A673 (cell line): ENCODE results near the gene C19orf53. TPM values are rescaled to one million over a fixed set of nuclear protein-coding genes. Genes with fewer than 3 reads are reported as not detected.

ENCODE experiments used
- BruUV-seq: library from RNA; stranded (reverse); fragments of 400-500 nt; replicated peaks from 2 replicates; lab custom pipeline; 2021; lab: Mats Ljungman, UMichigan
- CTCF ChIA-PET: fragments of 300-600 bp; sonication (Branson Sonifier 250); formaldehyde crosslinking; loops from one replicate; lab custom pipeline; 2022; ENCODE audit warnings: antibody characterized with exemption; lab: Charles Lee
- POLR2A ChIA-PET: fragments of 300-600 bp; sonication (Branson Sonifier 250); formaldehyde crosslinking; loops from one replicate; lab custom pipeline; 2022; ENCODE audit warnings: antibody characterized with exemption; ENCODE audit not compliant: low non-redundant PET; lab: Charles Lee
- DNase-seq: peaks from one replicate; pipeline ENCODE4 v3.0.0-alpha.2; 2015; ENCODE audit warnings: low spot score
- H3K27ac ChIP-seq: fragments of 200-600 bp; sonication (generic); 2 replicates; pipeline ENCODE4 v1.5.1; 2016; ENCODE audit warnings: mixed run types, low read depth, mild to moderate bottlenecking, mixed read lengths, antibody characterized with exemption, low read length; ENCODE audit not compliant: poor library complexity, severe bottlenecking
- H3K27me3 ChIP-seq: fragments of 200-600 bp; sonication (generic); replicated peaks from 2 replicates; pipeline ENCODE4 v1.6.1; 2017; ENCODE audit warnings: mixed run types, low read depth, mild to moderate bottlenecking, mixed read lengths, antibody characterized with exemption, low read length; ENCODE audit not compliant: insufficient read depth, poor library complexity
- H3K36me3 ChIP-seq: fragments of 200-600 bp; sonication (generic); 2 replicates; pipeline ENCODE4 v1.6.1; 2016; ENCODE audit warnings: mixed run types, mild to moderate bottlenecking, mixed read lengths, antibody characterized with exemption, low read length; ENCODE audit not compliant: insufficient read depth, poor library complexity, severe bottlenecking
- H3K4me1 ChIP-seq: fragments of 200-600 bp; sonication (generic); 2 replicates; pipeline ENCODE4 v1.6.1; 2017; ENCODE audit warnings: mixed run types, mild to moderate bottlenecking, mixed read lengths, antibody characterized with exemption, low read length; ENCODE audit not compliant: insufficient read depth, poor library complexity, severe bottlenecking
- H3K4me3 ChIP-seq: fragments of 200-600 bp; sonication (generic); 2 replicates; pipeline ENCODE4 v1.5.1; 2016; ENCODE audit warnings: low read depth, mixed run types, mild to moderate bottlenecking, mixed read lengths, low read length; ENCODE audit not compliant: poor library complexity, severe bottlenecking
- H3K9me3 ChIP-seq: fragments of 200-600 bp; sonication (generic); 2 replicates; pipeline ENCODE4 v1.6.1; 2016; ENCODE audit warnings: mixed run types, low read depth, mild to moderate bottlenecking, mixed read lengths, antibody characterized with exemption, low read length; ENCODE audit not compliant: poor library complexity, severe bottlenecking
- EZH2 ChIP-seq: fragments of 200-600 bp; sonication (generic); IDR thresholded peaks from 2 replicates; pipeline ENCODE4 v1.6.1; 2017; ENCODE audit warnings: borderline replicate concordance, low read depth, mild to moderate bottlenecking, mixed read lengths, antibody characterized with exemption, low read length; ENCODE audit not compliant: poor library complexity, severe bottlenecking
- intact Hi-C: fragments of 100-400 bp; cut with micrococcal nuclease; formaldehyde crosslinking; loops from one replicate; pipeline ENCODE4 v1.10.0; 2022; ENCODE audit not compliant: unreplicated experiment
- total RNA-seq: library from RNA; stranded (reverse); gene quantifications from 2 replicates; pipeline ENCODE4 v1.2.3, GENCODE V29; 2021
- TF ChIP-seq, protein P1 (sequence below): fragments of 300-800, 200-600 bp; sonication (generic); conservative IDR thresholded peaks from 2 replicates; pipeline ENCODE4 v1.5.1; 2017; ENCODE audit warnings: low read depth, mild to moderate bottlenecking, antibody characterized with exemption, low read length, moderate library complexity, mixed read lengths

The C19orf53 gene
- total RNA-seq, 1 experiment from 2014 or later, result 140 TPM

GRCh38 chr19:13795595-13796300 is 21.5 kb downstream of the C19orf53 start:
- H3K36me3 ChIP-seq, result no peaks in the 10 kb centered on the region
- TF ChIP-seq, protein P1, sequence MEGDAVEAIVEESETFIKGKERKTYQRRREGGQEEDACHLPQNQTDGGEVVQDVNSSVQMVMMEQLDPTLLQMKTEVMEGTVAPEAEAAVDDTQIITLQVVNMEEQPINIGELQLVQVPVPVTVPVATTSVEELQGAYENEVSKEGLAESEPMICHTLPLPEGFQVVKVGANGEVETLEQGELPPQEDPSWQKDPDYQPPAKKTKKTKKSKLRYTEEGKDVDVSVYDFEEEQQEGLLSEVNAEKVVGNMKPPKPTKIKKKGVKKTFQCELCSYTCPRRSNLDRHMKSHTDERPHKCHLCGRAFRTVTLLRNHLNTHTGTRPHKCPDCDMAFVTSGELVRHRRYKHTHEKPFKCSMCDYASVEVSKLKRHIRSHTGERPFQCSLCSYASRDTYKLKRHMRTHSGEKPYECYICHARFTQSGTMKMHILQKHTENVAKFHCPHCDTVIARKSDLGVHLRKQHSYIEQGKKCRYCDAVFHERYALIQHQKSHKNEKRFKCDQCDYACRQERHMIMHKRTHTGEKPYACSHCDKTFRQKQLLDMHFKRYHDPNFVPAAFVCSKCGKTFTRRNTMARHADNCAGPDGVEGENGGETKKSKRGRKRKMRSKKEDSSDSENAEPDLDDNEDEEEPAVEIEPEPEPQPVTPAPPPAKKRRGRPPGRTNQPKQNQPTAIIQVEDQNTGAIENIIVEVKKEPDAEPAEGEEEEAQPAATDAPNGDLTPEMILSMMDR, result no peak
- TF ChIP-seq EZH2, result no peak
- H3K9me3 ChIP-seq, result no peaks in the 10 kb centered on the region
- peaks cover 11% of the 10 kb centered on the region for H3K4me1 ChIP-seq
- POLR2A ChIA-PET, result interaction anchor here (1.0 kb wide), 1 partner anchor 37 kb away, joined by 3 read pairs; no protein-coding TSS in a partner anchor
- CTCF ChIA-PET, result interaction anchor here (0.6 kb wide), 1 partner anchor 166 kb away, joined by 3 read pairs; no protein-coding TSS in a partner anchor
- no peak for DNase-seq
- H3K27me3 ChIP-seq, result no peaks in the 10 kb centered on the region
- H3K4me3 ChIP-seq, result peak overlapping the region; percentile 65
- intact Hi-C loops, result no loop called here
- no TSS peak for BruUV-seq
- H3K27ac ChIP-seq, result peak overlapping the region; percentile 77

DNA sequence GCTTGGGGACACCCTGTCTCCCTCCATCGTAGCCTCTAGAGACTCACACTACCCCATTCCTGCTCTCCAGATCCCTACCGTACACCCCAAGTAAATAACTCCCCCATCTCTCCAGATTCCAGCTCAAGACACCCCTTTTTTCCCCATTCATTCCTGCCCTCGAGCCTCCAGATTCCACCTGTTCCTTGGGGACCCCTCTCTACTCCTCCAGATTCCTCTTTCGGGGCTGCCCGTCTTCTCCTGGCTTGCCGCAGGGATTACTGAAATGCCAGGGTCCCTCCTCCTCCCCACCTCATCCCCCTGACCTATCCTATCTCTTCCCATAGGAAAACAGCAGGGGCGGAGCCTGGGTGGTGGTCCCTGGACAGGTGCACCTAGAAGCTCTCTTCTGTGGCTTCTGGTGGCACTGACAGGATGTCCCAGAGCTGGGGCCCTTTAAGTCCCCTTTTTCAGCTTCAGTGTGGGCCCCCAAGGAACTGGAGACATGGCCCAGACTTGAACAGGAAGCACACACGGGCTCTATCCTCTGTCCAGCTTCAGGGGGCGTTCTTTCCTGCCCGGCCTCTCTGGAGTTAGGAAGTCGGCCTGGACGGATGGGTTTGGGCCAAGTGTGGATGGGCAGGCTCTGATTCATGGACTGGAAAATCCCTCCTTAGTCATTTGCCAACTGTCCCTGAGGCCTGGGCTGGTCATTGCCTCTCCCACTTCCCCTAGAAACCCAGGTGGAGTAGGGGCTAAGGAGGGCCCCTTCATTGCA is 22.2 kb downstream of the C19orf53 start:
- no TSS peak for BruUV-seq
- POLR2A ChIA-PET, result interaction anchor here (0.6 kb wide), 1 partner anchor 1495 kb away, joined by 5 read pairs; no protein-coding TSS in a partner anchor

GRCh38 chr19:13797058-13797440 is 22.8 kb downstream of the C19orf53 start:
- no peak overlapping the region for H3K27ac ChIP-seq
- ChIA-PET POLR2A (no interaction called here), CTCF (interaction anchor here (1.5 kb wide), 1 partner anchor 65 kb away, joined by 4 read pairs; no protein-coding TSS in a partner anchor)
- TF ChIP-seq, protein P1, result no peak
- TF ChIP-seq EZH2, result no peak
- intact Hi-C loops, result no loop called here
- H3K4me3 ChIP-seq, result no peak overlapping the region
- no peak for DNase-seq
- BruUV-seq, result no TSS peak
- no peaks in the 10 kb centered on the region for H3K9me3 ChIP-seq
- H3K27me3 ChIP-seq, result no peaks in the 10 kb centered on the region
- peaks cover 11% of the 10 kb centered on the region for H3K4me1 ChIP-seq
- H3K36me3 ChIP-seq, result no peaks in the 10 kb centered on the region

More for the DNA sequence above, 22.2 kb downstream of the C19orf53 start:
- Histone ChIP-seq H3K9me3 (no peaks in the 10 kb centered on the region), H3K27me3 (no peaks in the 10 kb centered on the region), H3K36me3 (no peaks in the 10 kb centered on the region), H3K4me1 (peaks cover 11% of the 10 kb centered on the region), H3K27ac (peak overlapping the region; percentile 77), H3K4me3 (peak overlapping the region; percentile 65)
- intact Hi-C loops, result no loop called here
- DNase-seq, result no peak
- no peak for TF ChIP-seq EZH2
- TF ChIP-seq, protein P1, result no peak
- CTCF ChIA-PET, result interaction anchor here (1.5 kb wide), 1 partner anchor 66 kb away, joined by 4 read pairs; no protein-coding TSS in a partner anchor
